ENCODE measurements around the gene NAALADL2.

GRCh38 chr3:175118382-175118941, 259.3 kb downstream of the NAALADL2 start:
- TF ChIP-seq, protein P1, sequence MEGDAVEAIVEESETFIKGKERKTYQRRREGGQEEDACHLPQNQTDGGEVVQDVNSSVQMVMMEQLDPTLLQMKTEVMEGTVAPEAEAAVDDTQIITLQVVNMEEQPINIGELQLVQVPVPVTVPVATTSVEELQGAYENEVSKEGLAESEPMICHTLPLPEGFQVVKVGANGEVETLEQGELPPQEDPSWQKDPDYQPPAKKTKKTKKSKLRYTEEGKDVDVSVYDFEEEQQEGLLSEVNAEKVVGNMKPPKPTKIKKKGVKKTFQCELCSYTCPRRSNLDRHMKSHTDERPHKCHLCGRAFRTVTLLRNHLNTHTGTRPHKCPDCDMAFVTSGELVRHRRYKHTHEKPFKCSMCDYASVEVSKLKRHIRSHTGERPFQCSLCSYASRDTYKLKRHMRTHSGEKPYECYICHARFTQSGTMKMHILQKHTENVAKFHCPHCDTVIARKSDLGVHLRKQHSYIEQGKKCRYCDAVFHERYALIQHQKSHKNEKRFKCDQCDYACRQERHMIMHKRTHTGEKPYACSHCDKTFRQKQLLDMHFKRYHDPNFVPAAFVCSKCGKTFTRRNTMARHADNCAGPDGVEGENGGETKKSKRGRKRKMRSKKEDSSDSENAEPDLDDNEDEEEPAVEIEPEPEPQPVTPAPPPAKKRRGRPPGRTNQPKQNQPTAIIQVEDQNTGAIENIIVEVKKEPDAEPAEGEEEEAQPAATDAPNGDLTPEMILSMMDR (IDR thresholded peaks at IDR 0.05 in 4 of 5, conservative IDR thresholded peaks at IDR 0.05 in 1 of 5): no peak
- TF ChIP-seq POLR2A (IDR thresholded peaks at IDR 0.05): no peak

Measured in gastrocnemius medialis (tissue), 4 donors.